Measurements from ENCODE around the gene SAP30.

Gene SAP30, protein sequence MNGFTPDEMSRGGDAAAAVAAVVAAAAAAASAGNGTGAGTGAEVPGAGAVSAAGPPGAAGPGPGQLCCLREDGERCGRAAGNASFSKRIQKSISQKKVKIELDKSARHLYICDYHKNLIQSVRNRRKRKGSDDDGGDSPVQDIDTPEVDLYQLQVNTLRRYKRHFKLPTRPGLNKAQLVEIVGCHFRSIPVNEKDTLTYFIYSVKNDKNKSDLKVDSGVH

GRCh38 chr4:173370477-173371291 lies at the start of gene SAP30:
Gene SAP30 (plus strand): TSS chr4:173370954. CDS start chr4:173371183, 229 bp downstream.
- in situ Hi-C loops (cut with MboI; ENCODE audit: low sequenced_read_pairs), result no loop called here

DNA sequence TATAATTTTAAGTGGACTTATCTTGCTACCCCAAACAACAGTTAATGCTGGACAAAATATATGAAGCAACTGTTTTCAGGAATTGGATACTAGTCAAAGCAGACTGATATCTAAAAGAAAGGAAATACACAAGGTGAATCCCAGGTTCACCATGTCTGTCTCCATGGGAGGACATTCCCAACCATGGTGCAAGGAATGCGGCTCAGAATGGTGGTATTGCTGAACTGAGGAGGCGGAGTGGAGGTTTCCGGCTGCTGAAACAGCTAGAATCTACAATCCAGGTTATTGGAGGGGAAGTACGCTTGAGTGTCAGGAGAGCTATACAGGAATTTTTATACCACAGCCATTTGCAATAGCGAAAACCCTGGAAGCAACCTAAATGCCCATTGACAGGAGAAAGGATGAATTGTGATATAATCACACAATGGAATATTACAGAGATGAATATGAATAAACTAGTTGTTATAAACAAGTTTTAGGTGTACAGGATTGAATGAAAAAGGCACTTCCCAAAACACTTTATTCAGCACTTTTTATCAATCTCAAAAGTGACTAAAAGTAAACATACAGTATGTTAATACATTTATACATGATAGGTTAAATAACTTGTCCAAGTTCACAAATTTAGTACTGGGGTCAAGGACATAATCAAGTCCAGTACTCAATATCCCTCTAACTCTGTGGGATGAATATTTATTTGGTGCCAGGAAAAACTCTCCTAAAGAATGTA lies 45.6 kb upstream of the SAP30 start:
- in situ Hi-C loops (cut with MboI; ENCODE audit: low sequenced_read_pairs), result loop anchor here (5.0 kb wide), 1 partner anchor 92 kb away; no protein-coding TSS in a partner anchor

DNA sequence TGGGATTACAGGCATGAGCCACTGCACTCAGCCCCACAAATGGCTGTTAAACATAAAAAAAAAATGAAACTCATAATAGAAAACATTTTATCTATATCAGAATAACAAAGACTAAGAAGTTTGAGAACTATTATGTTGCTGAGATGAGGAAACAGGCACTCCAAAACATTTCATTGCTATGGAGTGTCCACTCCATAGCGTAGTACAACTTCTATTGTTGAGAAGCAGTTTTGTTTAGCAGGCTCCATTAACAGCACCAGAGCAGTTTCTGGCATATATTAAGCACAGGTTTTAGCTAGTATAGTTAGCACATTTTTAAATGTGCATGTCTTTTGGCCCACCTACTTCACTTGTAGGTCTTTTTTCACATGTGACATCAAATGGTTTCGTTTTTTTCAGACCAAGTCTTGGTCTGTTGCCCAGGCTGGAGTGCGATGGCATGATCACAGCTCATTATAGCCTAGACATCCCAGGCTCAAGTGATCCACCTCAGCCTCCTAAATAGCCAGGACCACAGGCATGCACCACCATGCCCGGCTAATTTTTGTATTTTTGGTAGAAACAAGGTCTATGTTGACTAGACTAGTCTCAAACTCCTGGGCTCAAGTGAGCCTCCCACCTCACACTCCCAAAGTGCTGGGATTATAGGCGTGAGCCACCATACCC lies 42.4 kb upstream of the SAP30 start:
- in situ Hi-C loops (cut with MboI; ENCODE audit: low sequenced_read_pairs), result loop anchor here (5.0 kb wide), 1 partner anchor 89 kb away; no protein-coding TSS in a partner anchor

- in situ Hi-C loops (cut with MboI; ENCODE audit: low sequenced_read_pairs), result no loop called here
Measured at GRCh38 chr4:173330590-173330989, 40.2 kb upstream of the SAP30 start.

GRCh38 chr4:173332021-173332487 lies 38.7 kb upstream of the SAP30 start:
- in situ Hi-C loops (cut with MboI; ENCODE audit: low sequenced_read_pairs), result no loop called here

DNA sequence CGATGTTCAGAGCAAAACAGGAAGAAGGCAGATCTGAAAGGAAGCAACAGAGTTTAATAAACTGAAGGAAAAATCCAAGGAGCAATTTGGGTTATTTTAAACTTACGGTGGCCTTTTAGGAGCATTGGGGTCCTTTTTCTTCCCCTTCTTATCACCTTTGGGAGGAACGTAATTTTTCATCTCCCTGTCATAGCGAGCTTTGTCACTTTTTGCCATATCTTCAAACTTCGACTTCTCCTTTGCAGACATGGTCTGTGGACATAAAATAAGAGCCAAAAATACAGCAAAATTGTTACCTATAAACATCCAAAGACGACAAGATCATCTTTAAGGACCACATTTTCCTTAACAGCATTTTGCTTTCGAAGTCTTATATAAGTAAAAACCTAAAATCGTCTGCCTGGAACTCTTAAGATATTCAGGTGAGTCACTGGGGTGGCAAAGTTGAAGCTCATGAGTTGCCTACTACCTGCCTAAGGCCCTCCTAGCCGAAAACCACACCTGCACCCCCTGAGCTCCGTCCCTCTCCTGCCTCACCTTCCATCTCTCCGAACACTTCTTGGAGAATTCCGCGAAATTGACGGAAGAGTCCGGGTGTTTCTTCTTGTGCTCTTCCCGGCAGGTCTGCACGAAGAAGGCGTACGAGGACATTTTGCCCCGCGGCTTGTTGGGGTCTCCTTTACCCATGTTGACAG lies 37.6 kb upstream of the SAP30 start:
- in situ Hi-C loops (cut with MboI; ENCODE audit: low sequenced_read_pairs), result no loop called here

- in situ Hi-C loops (cut with MboI; ENCODE audit: low sequenced_read_pairs), result no loop called here
Measured at GRCh38 chr4:173333658-173334084, 37.1 kb upstream of the SAP30 start.

DNA sequence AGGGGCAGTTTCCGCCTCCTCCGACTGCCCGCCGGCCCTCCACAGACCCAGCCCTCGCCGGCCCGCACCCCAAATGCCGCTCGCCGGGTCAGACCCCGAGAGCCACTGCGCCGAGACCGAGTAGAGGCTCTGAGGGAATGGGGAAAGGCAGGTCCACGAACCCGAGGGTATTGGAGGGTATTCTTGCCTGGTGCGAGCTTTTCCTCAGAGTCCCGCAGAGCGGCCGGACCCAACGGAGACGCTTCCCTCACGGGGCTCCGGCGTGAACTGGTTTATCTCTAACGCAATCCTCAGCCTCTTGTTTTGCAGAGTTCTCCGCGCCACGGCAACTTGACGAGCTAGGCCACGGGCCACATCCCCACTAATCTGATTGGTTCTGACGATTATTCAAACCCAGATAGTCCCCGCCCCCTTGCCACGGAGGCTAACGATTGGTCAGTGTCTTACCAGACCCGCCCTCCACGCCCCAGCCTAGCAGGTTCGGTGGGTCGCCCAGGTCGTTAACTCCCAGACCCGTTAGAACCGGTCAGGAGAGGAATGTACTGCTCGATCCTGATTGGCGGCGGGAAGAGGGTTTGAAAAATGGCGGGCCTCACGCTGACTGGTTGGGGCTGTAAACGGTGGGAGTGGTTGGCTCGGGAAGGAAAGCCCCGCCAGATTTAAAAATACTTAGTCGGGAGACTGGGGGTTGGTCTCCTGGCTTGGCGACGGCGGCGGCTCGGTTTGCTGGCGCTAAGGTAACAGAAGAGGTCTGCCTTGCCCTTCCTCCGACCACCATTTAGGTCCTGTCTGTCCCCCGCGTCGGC lies 36.5 kb upstream of the SAP30 start, which contains the start of gene HMGB2:
Gene HMGB2, minus strand, starts transcription at position 274 of the 806 bp plus-strand sequence. CDS start 709 bp downstream, outside the sequence.
- in situ Hi-C loops (cut with MboI; ENCODE audit: low sequenced_read_pairs), result no loop called here

DNA sequence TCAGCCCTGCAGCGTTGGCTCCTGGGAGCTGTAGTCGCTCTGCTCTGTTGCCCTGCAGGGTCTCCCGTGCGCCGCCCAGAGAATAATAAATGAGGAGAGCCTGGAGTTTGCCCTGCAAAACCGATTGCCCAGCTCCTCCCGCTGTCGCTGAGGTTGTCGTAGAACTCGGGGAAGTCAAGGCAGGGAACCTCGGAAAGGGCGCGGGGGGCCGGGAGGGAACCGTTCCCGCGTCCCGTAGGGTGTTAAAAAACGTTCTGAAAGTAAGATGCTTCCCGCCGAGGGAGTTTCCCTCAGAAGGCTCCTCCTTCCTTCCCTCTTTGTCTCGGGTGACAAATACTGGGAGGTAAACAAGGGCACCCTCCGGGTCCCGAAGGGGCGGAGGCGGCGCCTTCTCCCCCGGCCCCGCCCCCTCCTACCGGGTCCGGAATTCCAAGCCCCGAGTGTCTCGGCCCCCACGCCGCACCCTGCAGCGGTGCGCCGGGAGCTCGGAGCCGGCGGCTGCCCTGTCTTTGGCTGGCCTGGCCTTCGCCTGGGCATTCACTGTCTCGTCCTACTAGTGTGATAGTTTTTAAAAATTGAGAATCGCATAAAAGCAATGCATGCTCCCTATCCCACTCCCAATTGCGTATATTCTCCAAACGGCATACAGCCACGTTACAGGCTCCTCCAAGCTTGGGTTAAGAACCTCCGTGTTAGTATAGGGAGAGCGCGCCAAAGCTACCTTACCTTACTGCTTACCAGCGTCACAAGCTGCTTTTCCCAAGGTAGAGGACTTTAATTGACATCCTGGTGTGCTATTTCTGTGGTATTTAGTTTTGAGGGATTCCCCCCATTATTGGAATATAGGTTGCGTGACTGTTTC lies 35.6 kb upstream of the SAP30 start:
- in situ Hi-C loops (cut with MboI; ENCODE audit: low sequenced_read_pairs), result no loop called here

GRCh38 chr4:173337463-173337862 lies 33.3 kb upstream of the SAP30 start:
- in situ Hi-C loops (cut with MboI; ENCODE audit: low sequenced_read_pairs), result no loop called here

DNA sequence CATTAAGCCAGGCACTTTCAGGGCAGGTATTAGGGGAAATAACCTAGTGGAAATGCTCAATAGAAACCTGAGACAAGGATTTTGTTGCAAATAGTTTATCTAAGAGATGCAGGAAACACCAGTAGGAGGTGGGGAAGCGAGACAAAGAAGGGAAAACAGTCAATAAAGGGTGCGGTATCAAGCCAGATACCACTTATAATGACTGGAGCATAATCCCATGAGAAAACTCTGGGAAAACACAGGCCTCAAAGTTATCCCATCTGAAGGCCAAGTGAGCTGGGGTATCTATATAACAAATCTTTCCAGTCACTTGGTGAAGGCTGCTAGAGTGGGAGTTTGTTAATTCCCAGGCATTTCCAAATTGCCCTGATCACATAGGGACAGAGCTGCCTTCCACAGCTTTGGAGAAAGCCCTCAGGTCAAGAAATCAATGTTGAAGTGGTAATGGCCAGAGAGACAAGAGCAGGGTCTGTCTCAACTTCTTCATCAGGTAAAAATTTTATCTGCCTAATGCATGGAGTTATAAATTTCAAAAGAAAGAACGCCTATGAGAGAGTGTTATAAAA lies 26.8 kb upstream of the SAP30 start:
- in situ Hi-C loops (cut with MboI; ENCODE audit: low sequenced_read_pairs), result no loop called here

GRCh38 chr4:173345648-173346047 lies 25.1 kb upstream of the SAP30 start:
- in situ Hi-C loops (cut with MboI; ENCODE audit: low sequenced_read_pairs), result no loop called here

DNA sequence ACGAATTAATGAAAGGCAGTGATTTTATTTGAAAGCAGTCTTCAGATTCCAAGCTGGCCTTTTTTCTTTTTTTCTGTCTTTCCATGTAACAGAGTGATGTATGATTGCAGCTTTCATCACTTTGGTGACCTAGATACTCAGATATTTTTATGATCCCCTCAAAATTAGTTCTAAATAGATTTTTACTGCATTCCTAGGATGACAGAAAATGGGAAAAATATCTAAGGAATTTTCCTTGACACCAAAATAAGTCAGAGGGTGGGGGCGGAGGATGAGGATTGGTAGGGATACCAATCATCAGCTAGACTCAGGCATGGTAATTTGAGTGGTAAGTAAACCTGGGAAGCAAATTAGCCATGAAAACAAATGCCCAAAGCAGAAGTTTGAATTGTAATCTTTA lies 24.7 kb upstream of the SAP30 start:
- in situ Hi-C loops (cut with MboI; ENCODE audit: low sequenced_read_pairs), result no loop called here

DNA sequence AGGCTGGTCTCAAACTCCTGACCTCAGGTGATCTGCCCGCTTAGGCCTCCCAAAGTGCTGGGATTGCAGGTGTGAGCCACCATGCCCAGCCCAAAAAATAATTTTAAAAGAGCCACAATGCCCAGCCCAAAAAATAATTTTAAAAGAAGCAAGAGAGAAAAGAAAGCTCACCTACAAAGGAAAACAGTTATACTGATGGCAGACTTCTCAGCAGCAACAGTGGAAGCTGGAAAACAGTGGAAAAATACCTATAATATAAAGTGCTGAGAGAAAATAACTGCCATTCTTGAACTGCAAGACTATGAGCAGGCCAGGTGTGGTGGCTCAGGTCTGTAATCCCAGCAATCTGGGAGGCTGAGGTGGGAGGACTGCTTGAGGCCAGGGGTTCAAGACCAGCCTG lies 23.3 kb upstream of the SAP30 start:
- in situ Hi-C loops (cut with MboI; ENCODE audit: low sequenced_read_pairs), result no loop called here

GRCh38 chr4:173357939-173358338 lies 12.8 kb upstream of the SAP30 start:
- in situ Hi-C loops (cut with MboI; ENCODE audit: low sequenced_read_pairs), result no loop called here

- in situ Hi-C loops (cut with MboI; ENCODE audit: low sequenced_read_pairs), result no loop called here
Measured at GRCh38 chr4:173360587-173361221, 10.1 kb upstream of the SAP30 start.

- in situ Hi-C loops (cut with MboI; ENCODE audit: low sequenced_read_pairs), result no loop called here
Measured at GRCh38 chr4:173362666-173363065, 8.1 kb upstream of the SAP30 start.

All from HL-60/S4 (cell line).